PFSK-1 (cell line): Measurements from ENCODE around the gene ENO3.

ENCODE experiments used
- FOXP2 ChIP-seq: optimal IDR thresholded peaks from 2 replicates; pipeline ENCODE3; 2011; ENCODE audit warnings: borderline replicate concordance, control low read depth, inconsistent platforms; ENCODE audit not compliant: insufficient read depth; ENCODE audit errors: extremely low read length, extremely low read depth
- POLR2AphosphoS5 ChIP-seq: IDR thresholded peaks from 2 replicates; pipeline ENCODE4 v1.6.1; 2012; ENCODE audit warnings: low read depth, mild to moderate bottlenecking, control low read depth, low read length, moderate library complexity
- REST ChIP-seq, 2 experiments: IDR thresholded peaks; 2 replicates each; pipeline versions ENCODE4 v1.6.1 to v1.8.0; 2011 to 2012; ENCODE audit warnings: low read depth in 2 of 2, low read length in 2 of 2, control low read depth in 1 of 2, inconsistent platforms in 1 of 2, mild to moderate bottlenecking in 1 of 2, moderate library complexity in 1 of 2; ENCODE audit not compliant: insufficient read depth in 1 of 2
- SIN3A ChIP-seq: IDR thresholded peaks from 2 replicates; pipeline ENCODE4 v1.6.1; 2012; ENCODE audit warnings: mild to moderate bottlenecking, low read length, moderate library complexity, borderline replicate concordance; ENCODE audit not compliant: insufficient read depth
- TAF1 ChIP-seq: IDR thresholded peaks from 2 replicates; pipeline ENCODE4 v1.6.1; 2012; ENCODE audit warnings: low read length, control low read depth, borderline replicate concordance; ENCODE audit not compliant: insufficient read depth

ENO3 gene

DNA sequence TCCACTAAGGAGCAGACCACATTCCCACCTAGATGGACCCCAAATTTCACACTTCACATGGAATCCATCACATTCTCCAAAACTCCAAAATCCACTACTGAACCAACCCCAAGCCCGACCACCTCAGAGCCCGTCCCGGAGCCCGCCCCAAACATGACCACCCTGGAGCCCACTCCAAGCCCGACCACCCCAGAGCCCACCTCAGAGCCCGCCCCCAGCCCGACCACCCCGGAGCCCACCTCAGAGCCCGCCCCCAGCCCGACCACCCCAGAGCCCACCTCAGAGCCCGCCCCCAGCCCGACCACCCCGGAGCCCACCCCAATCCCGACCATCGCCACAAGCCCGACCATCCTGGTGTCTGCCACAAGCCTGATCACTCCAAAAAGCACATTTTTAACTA is 17.3 kb upstream of the ENO3 start:
- no peak for TF ChIP-seq TAF1
- no peak for TF ChIP-seq REST (IDR thresholded peaks at IDR 0.05; ENCODE audit: insufficient read depth in 1 of 2, low read depth in 2 of 2, low read length in 2 of 2)
- no peak for TF ChIP-seq FOXP2
- no peak for TF ChIP-seq POLR2AphosphoS5
- TF ChIP-seq SIN3A, result no peak

DNA sequence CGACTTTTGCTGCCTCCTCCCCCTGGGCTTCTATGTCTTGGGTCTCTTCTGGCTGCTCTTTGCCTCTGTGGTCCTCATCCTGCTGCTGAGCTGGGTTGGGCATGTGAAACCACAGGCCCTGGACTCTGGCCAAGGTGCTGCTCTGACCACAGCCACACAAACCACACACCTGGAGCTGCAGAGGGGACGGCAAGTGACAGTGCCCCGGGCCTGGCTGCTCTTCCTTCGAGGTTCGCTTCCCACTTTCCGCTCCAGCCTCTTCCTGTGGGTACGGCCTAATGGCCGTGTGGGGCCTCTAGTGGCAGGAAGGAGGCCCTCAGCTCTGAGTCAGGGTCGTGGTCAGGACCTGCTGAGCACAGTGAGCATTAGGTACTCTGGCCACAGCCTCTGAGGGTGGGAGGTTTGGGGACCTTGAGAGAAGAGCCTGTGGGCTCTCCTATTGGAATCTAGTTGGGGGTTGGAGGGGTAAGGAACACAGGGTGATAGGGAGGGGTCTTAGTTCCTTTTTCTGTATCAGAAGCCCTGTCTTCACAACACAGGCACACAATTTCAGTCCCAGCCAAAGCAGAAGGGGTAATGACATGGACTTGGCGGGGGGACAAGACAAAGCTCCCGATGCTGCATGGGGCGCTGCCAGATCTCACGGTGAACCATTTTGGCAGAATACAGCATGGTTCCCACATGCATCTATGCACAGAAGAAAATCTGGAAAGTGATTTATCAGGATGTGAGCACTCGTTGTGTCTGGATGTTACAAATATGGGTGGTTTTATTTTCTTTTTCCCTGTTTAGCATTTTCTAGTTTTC is 16.5 kb upstream of the ENO3 start:
- TF ChIP-seq TAF1 (no peak), SIN3A (no peak), REST (IDR thresholded peaks at IDR 0.05; ENCODE audit: insufficient read depth in 1 of 2, low read depth in 2 of 2, low read length in 2 of 2) (peak; percentile 28 to 68; a peak in 2 of 4 replicates), POLR2AphosphoS5 (peak; percentile 75), FOXP2 (peak; percentile 41)

DNA sequence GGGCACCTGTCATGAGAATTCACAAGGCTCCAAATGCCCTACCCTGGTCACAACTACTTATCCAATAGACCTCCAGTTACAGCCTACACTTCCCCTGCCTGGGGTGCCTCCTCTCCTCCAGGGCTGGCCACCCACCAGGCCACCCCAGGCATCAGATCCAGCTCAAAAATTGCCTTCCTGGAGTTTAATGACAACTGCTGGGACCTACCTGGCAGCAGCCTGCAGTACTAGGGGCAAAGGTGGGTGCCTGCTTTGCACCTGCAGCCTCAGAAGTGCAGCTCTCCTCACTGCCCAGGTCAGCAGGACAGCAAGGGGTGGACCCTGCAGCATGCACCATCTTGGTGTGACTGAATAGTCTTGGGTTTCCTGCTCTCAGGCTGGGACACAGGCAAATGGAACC is 15.3 kb upstream of the ENO3 start:
- TF ChIP-seq REST (IDR thresholded peaks at IDR 0.05; ENCODE audit: insufficient read depth in 1 of 2, low read depth in 2 of 2, low read length in 2 of 2), result no peak
- TF ChIP-seq FOXP2, result no peak
- TF ChIP-seq POLR2AphosphoS5, result no peak; the same call in 1 of the 2 replicates
- TF ChIP-seq TAF1, result no peak
- no peak for TF ChIP-seq SIN3A

DNA sequence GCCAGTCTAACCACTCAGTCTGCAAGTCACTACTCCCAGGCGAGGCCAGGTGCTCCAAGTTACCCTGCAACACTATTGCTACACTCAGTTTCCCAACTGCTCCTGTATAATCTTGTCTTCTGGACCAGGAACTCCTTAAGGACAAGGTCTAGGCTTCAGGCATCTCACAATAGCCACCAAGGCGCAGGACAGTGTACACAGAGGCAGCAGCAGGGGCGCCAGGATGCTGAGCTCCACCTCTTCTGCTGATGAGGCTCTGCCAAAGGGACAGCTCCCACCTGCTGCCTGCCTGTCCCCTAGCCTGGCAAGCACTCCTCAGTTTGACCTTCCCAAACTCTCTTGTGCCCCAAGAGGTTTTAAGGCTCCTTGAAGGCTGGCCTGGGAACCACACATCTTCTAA is 14.5 kb upstream of the ENO3 start:
- no peak for TF ChIP-seq FOXP2
- peak; percentile 23; the same call in 1 of the 2 replicates for TF ChIP-seq POLR2AphosphoS5

DNA sequence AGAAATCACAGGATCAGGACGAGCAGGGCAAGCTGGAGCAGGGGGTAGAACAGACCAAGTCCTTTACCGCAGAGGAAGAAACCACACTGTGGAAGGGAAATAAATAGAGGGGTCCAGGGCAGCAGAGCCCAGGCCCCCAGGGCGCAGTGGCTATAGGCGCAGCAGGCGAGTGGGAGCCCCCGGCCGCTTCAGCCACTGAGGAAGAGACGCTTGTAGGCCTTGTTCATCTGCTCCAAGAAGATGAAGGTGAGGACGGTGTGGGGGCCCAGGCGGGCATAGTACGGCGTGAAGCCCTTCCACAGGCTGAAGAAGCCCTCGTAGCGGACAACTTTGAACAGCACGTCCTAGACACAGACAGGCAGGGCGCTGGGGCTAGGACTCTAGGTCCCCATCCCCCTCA is 13.4 kb upstream of the ENO3 start:
- TF ChIP-seq POLR2AphosphoS5, result no peak
- no peak for TF ChIP-seq REST (IDR thresholded peaks at IDR 0.05; ENCODE audit: insufficient read depth in 1 of 2, low read depth in 2 of 2, low read length in 2 of 2)
- no peak for TF ChIP-seq SIN3A
- no peak for TF ChIP-seq TAF1
- TF ChIP-seq FOXP2, result no peak
